HepG2 (cell line): ENCODE data around the gene SLC16A3. TPM values are rescaled to one million over a fixed set of nuclear protein-coding genes. Genes with fewer than 3 reads are reported as not detected.

Experiments
- E2F1 ChIP-seq: sonication (generic); formaldehyde crosslinking; IDR thresholded peaks from 2 replicates; pipeline ENCODE4 v1.5.0; 2020; ENCODE audit warnings: missing genetic modification reagents
- EHMT2 ChIP-seq: fragments of 200-600 bp; sonication (generic); IDR thresholded peaks from 2 replicates; pipeline ENCODE4 v1.7.0; 2017; ENCODE audit warnings: antibody characterized with exemption, low read depth, low read length, borderline replicate concordance
- IKZF1 ChIP-seq: fragments of 450-650 bp; IDR thresholded peaks from 2 replicates; pipeline ENCODE4 v1.7.1; 2016
- KLF16 ChIP-seq, 2 experiments: sonication (generic) in 1 of 2; formaldehyde crosslinking in 1 of 2; IDR thresholded peaks; 2 replicates each; pipeline versions ENCODE4 v1.6.1 to v1.8.0; 2016 to 2023; ENCODE audit warnings: missing genetic modification reagents in 2 of 2, missing compliant biosample characterization in 1 of 2
- MTA3 ChIP-seq: sonication (generic); formaldehyde crosslinking; IDR thresholded peaks from 2 replicates; pipeline ENCODE4 v1.4.0; 2020; ENCODE audit warnings: missing genetic modification reagents
- RFXAP ChIP-seq: sonication (generic); formaldehyde crosslinking; IDR thresholded peaks from 2 replicates; pipeline ENCODE4 v1.4.0; 2020; ENCODE audit warnings: missing genetic modification reagents, borderline replicate concordance
- STAT5B ChIP-seq: sonication (generic); formaldehyde crosslinking; IDR thresholded peaks from 2 replicates; pipeline ENCODE4 v1.4.0; 2020; ENCODE audit warnings: missing genetic modification reagents
- SUZ12 ChIP-seq: fragments of 150-350 bp; IDR thresholded peaks from 2 replicates; pipeline ENCODE4 v1.6.1; 2014; ENCODE audit warnings: low read depth, low read length
- TBL1XR1 ChIP-seq: fragments of 150-350 bp; IDR thresholded peaks from 2 replicates; pipeline ENCODE4 v1.6.1; 2014; ENCODE audit warnings: borderline replicate concordance, low read length; ENCODE audit not compliant: partially characterized antibody
- ZBTB43 ChIP-seq: sonication (generic); formaldehyde crosslinking; conservative IDR thresholded peaks from 2 replicates; pipeline ENCODE4 v1.4.0; 2020; ENCODE audit warnings: missing genetic modification reagents
- ZFP37 ChIP-seq: sonication (generic); formaldehyde crosslinking; IDR thresholded peaks from 2 replicates; pipeline ENCODE4 v1.4.0; 2020; ENCODE audit warnings: missing genetic modification reagents, borderline replicate concordance
- ZNF235 ChIP-seq: sonication (generic); formaldehyde crosslinking; IDR thresholded peaks from 2 replicates; pipeline ENCODE4 v1.8.1; 2023; ENCODE audit warnings: mild to moderate bottlenecking, missing genetic modification reagents, borderline replicate concordance
- ZNF263 ChIP-seq: sonication (generic); formaldehyde crosslinking; IDR thresholded peaks from 2 replicates; pipeline ENCODE4 v1.4.0; 2020; ENCODE audit warnings: missing genetic modification reagents
- ZNF326 ChIP-seq: sonication (generic); formaldehyde crosslinking; IDR thresholded peaks from 2 replicates; pipeline ENCODE4 v1.4.0; 2020; ENCODE audit warnings: missing genetic modification reagents, borderline replicate concordance
- ZNF44 ChIP-seq: sonication (generic); formaldehyde crosslinking; IDR thresholded peaks from 2 replicates; pipeline ENCODE4 v1.5.1; 2020; ENCODE audit warnings: mild to moderate bottlenecking, missing genetic modification reagents
- ZNF562 ChIP-seq: sonication (generic); formaldehyde crosslinking; IDR thresholded peaks from 2 replicates; pipeline ENCODE4 v1.8.0; 2022; ENCODE audit warnings: missing genetic modification reagents, borderline replicate concordance
- ZNF709 ChIP-seq: sonication (generic); formaldehyde crosslinking; IDR thresholded peaks from 2 replicates; pipeline ENCODE4 v1.5.0; 2020; ENCODE audit warnings: mild to moderate bottlenecking, missing genetic modification reagents
- ZNF83 ChIP-seq: sonication (generic); formaldehyde crosslinking; IDR thresholded peaks from 2 replicates; pipeline ENCODE4 v1.4.0; 2020; ENCODE audit warnings: missing genetic modification reagents, mild to moderate bottlenecking, borderline replicate concordance
- polyA plus RNA-seq, 8 experiments: library from polyadenylated mRNA; depleted of rRNA in 3 of 8; stranded (reverse) in 7 of 8; unstranded in 1 of 8; fragments of >200 nt; fragmentation: Illumina TruSeq in 4 of 8; extraction: Trizol in 4 of 8; gene quantifications; 2 replicates each; pipeline versions ENCODE4 v1.2.1 to v1.2.3, GENCODE V29; 2011 to 2016; ENCODE audit warnings: low read depth in 4 of 8, missing spikeins in 1 of 8, mixed read lengths in 1 of 8; ENCODE audit not compliant: insufficient read depth in 1 of 8
- total RNA-seq, 5 experiments: library from RNA; depleted of rRNA; stranded (reverse); fragments of >200 nt; fragmentation: Illumina TruSeq; extraction: Trizol; gene quantifications; 2 replicates each; pipeline ENCODE4 v1.2.3, GENCODE V29; 2016; ENCODE audit warnings: low read depth in 1 of 5
- TF ChIP-seq, protein P1 (sequence below): IDR thresholded peaks from 2 replicates; pipeline ENCODE4 v1.6.1; 2016; ENCODE audit warnings: low read depth
- TF ChIP-seq, protein P2 (sequence below): sonication (generic); formaldehyde crosslinking; IDR thresholded peaks from 2 replicates; pipeline ENCODE4 v1.4.0; 2020; ENCODE audit warnings: missing genetic modification reagents
- TF ChIP-seq, protein P3 (sequence below): sonication (generic); formaldehyde crosslinking; conservative IDR thresholded peaks from 2 replicates; pipeline ENCODE4 v1.4.0; 2020; ENCODE audit warnings: missing genetic modification reagents

Gene SLC16A3
- total and polyA plus RNA-seq, 2 of the 13 experiments (the other 11 are each of a cell fraction or from before 2014, with no cell fraction given), result 242 to 349 TPM

DNA sequence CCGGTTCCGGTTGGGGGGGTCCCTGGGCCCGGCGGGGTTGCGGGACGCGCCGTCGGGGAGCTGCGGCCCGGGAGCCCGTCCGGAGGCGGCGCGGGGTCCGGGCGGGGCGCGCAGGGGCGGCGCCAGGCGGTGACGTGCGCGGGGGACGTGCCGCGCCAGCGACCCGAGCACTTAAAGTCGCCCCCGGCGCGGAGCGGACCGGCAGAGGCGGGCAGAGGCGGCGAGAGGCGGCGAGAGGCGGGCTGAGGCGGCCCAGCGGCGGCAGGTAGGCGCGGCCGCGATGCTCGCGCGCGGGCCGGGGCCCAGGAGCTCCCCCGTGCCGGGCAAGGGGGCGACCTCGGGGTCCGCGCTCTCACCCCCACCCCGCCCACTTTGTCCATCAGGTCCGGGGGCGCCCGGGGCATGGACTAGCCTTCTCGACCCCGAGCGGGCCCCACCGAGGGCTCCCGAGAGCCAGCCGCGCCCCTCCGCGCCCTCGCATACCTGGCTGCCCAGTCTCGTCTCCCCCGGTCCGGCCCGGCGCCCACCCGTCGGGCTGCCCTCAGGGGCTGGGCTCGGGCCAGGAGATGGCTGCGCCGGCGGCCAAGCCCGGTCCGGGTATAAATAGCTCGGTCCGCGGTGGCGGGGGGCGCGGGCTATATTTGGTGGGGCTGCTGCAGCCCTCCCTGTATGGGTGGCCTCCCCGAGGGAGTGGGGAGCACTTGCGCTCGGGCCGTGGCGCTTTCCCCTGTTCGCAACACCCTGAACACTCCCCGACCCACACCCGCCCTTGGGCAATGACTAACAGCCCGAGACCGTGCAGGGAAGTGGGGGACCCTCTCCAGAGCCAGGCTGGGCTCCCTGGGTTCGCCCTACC is at the start of gene SLC16A3 (continued):
- TF ChIP-seq, protein P1, sequence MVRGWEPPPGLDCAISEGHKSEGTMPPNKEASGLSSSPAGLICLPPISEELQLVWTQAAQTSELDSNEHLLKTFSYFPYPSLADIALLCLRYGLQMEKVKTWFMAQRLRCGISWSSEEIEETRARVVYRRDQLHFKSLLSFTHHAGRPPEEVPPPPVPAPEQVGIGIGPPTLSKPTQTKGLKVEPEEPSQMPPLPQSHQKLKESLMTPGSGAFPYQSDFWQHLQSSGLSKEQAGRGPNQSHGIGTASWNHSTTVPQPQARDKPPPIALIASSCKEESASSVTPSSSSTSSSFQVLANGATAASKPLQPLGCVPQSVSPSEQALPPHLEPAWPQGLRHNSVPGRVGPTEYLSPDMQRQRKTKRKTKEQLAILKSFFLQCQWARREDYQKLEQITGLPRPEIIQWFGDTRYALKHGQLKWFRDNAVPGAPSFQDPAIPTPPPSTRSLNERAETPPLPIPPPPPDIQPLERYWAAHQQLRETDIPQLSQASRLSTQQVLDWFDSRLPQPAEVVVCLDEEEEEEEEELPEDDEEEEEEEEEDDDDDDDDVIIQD (CRISPR knock-in tag), result no peak
- TF ChIP-seq KLF16 (CRISPR knock-in tag; IDR thresholded peaks at IDR 0.05) (no peak), IKZF1 (no peak), ZNF83 (CRISPR knock-in tag) (no peak), STAT5B (no peak), SUZ12 (no peak), EHMT2 (no peak), TBL1XR1 (peak; percentile 32), RFXAP (CRISPR knock-in tag) (peak; percentile 54; the same call in 1 of the 2 replicates), ZNF263 (peak; percentile 42), ZNF326 (CRISPR knock-in tag) (no peak), ZNF235 (CRISPR knock-in tag) (no peak), ZNF44 (CRISPR knock-in tag) (0 out of 2 replicates have a peak, but pooled peaks have one; percentile 68), ZNF709 (CRISPR knock-in tag) (no peak; the same call in 1 of the 2 replicates), ZFP37 (CRISPR knock-in tag) (no peak), MTA3 (CRISPR knock-in tag) (no peak), ZBTB43 (CRISPR knock-in tag) (peak; percentile 30; the same call in 1 of the 2 replicates), E2F1 (CRISPR knock-in tag) (no peak), ZNF562 (CRISPR knock-in tag) (no peak)
- TF ChIP-seq, protein P2, sequence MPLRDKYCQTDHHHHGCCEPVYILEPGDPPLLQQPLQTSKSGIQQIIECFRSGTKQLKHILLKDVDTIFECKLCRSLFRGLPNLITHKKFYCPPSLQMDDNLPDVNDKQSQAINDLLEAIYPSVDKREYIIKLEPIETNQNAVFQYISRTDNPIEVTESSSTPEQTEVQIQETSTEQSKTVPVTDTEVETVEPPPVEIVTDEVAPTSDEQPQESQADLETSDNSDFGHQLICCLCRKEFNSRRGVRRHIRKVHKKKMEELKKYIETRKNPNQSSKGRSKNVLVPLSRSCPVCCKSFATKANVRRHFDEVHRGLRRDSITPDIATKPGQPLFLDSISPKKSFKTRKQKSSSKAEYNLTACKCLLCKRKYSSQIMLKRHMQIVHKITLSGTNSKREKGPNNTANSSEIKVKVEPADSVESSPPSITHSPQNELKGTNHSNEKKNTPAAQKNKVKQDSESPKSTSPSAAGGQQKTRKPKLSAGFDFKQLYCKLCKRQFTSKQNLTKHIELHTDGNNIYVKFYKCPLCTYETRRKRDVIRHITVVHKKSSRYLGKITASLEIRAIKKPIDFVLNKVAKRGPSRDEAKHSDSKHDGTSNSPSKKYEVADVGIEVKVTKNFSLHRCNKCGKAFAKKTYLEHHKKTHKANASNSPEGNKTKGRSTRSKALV, result no peak; the same call in 1 of the 2 replicates
- TF ChIP-seq, protein P3, sequence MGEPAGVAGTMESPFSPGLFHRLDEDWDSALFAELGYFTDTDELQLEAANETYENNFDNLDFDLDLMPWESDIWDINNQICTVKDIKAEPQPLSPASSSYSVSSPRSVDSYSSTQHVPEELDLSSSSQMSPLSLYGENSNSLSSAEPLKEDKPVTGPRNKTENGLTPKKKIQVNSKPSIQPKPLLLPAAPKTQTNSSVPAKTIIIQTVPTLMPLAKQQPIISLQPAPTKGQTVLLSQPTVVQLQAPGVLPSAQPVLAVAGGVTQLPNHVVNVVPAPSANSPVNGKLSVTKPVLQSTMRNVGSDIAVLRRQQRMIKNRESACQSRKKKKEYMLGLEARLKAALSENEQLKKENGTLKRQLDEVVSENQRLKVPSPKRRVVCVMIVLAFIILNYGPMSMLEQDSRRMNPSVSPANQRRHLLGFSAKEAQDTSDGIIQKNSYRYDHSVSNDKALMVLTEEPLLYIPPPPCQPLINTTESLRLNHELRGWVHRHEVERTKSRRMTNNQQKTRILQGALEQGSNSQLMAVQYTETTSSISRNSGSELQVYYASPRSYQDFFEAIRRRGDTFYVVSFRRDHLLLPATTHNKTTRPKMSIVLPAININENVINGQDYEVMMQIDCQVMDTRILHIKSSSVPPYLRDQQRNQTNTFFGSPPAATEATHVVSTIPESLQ (CRISPR knock-in tag), result 0 out of 2 replicates have a peak, but pooled peaks have one; percentile 59
